IMR-90 (cell line): ENCODE results near the gene MGME1. TPM values are rescaled to one million over a fixed set of nuclear protein-coding genes. Genes with fewer than 3 reads are reported as not detected.

Experiments
- ATAC-seq: fragments of 200-7000 bp; cut with Tn5 transposase; 2 replicates; pipeline ENCODE4 v1.9.1; 2020; ENCODE audit warnings: low read depth, mild to moderate bottlenecking, moderate library complexity
- BruUV-seq: library from RNA; stranded (reverse); fragments of 400-500 nt; replicated peaks from 2 replicates; lab custom pipeline; 2021; lab: Mats Ljungman, UMichigan
- CTCF ChIA-PET: fragments of 300-600 bp; formaldehyde crosslinking; extraction: SDS; loops from one replicate; lab custom pipeline; 2021; ENCODE audit warnings: antibody characterized with exemption; lab: Yijun Ruan, JAX
- POLR2A ChIA-PET: fragments of 300-600 bp; sonication (Branson Sonifier 250); formaldehyde crosslinking; loops from one replicate; lab custom pipeline; 2022; ENCODE audit warnings: antibody characterized with exemption; ENCODE audit not compliant: unreplicated experiment; lab: Charles Lee
- DNase-seq: peaks from one replicate; pipeline ENCODE4 v3.0.0; 2013
- H2AFZ ChIP-seq: replicated peaks from 2 replicates; pipeline ENCODE3; 2013; ENCODE audit warnings: low read length, mild to moderate bottlenecking; ENCODE audit not compliant: poor library complexity
- H2AK5ac ChIP-seq: 2 replicates; pipeline ENCODE4 v1.6.1; 2013; ENCODE audit warnings: low read depth, low read length, inconsistent platforms
- H2AK9ac ChIP-seq: replicated peaks from 2 replicates; pipeline ENCODE3; 2013; ENCODE audit warnings: mild to moderate bottlenecking, low read depth, low read length, moderate library complexity; ENCODE audit not compliant: poor library complexity
- H2BK120ac ChIP-seq: 2 replicates; pipeline ENCODE4 v1.6.1; 2013; ENCODE audit warnings: low read depth, low read length, inconsistent platforms
- H2BK15ac ChIP-seq: 3 replicates; pipeline ENCODE4 v1.6.1; 2013; ENCODE audit warnings: low read depth, low read length, inconsistent platforms
- H2BK20ac ChIP-seq: 2 replicates; pipeline ENCODE4 v1.6.1; 2013; ENCODE audit warnings: low read depth, mild to moderate bottlenecking, inconsistent platforms, low read length, moderate library complexity
- H2BK5ac ChIP-seq: 2 replicates; pipeline ENCODE4 v1.6.1; 2013; ENCODE audit warnings: mild to moderate bottlenecking, low read depth, low read length, inconsistent platforms; ENCODE audit not compliant: poor library complexity, severe bottlenecking
- H3K14ac ChIP-seq: replicated peaks from 2 replicates; pipeline ENCODE4 v1.6.1; 2013; ENCODE audit warnings: low read depth, low read length, inconsistent platforms
- H3K18ac ChIP-seq: 2 replicates; pipeline ENCODE4 v1.6.1; 2013; ENCODE audit warnings: low read depth, low read length, control low read depth
- H3K23ac ChIP-seq: 2 replicates; pipeline ENCODE4 v1.6.1; 2013; ENCODE audit warnings: low read depth, low read length, inconsistent platforms
- H3K27ac ChIP-seq: 2 replicates; pipeline ENCODE4 v1.5.1; 2013; ENCODE audit warnings: mild to moderate bottlenecking, control low read depth, low read length; ENCODE audit not compliant: insufficient read depth
- H3K27me3 ChIP-seq: 2 replicates; pipeline ENCODE4 v1.6.1; 2013; ENCODE audit warnings: low read length; ENCODE audit not compliant: control insufficient read depth, insufficient read depth
- H3K36me3 ChIP-seq: 2 replicates; pipeline ENCODE4 v1.6.1; 2013; ENCODE audit warnings: low read length, mixed read lengths; ENCODE audit not compliant: control insufficient read depth, insufficient read depth
- H3K4ac ChIP-seq: 2 replicates; pipeline ENCODE4 v1.6.1; 2013; ENCODE audit warnings: low read depth, low read length, inconsistent platforms
- H3K4me1 ChIP-seq: 2 replicates; pipeline ENCODE4 v1.6.1; 2013; ENCODE audit warnings: low read length, mixed read lengths; ENCODE audit not compliant: control insufficient read depth, insufficient read depth
- H3K4me2 ChIP-seq: 2 replicates; pipeline ENCODE4 v1.6.1; 2013; ENCODE audit warnings: low read depth, mild to moderate bottlenecking, control low read depth, low read length, moderate library complexity
- H3K4me3 ChIP-seq: 2 replicates; pipeline ENCODE4 v1.5.1; 2013; ENCODE audit warnings: low read depth, mild to moderate bottlenecking, control low read depth, low read length, moderate library complexity; ENCODE audit not compliant: insufficient read depth
- H3K56ac ChIP-seq: 2 replicates; pipeline ENCODE4 v1.6.1; 2013; ENCODE audit warnings: low read length, inconsistent platforms; ENCODE audit not compliant: insufficient read depth; ENCODE audit errors: extremely low read depth
- H3K79me1 ChIP-seq, 2 experiments: 2 replicates each; pipeline ENCODE4 v1.6.1; 2013; ENCODE audit warnings: low read length in 2 of 2, inconsistent platforms in 1 of 2, low read depth in 1 of 2
- H3K9ac ChIP-seq: 2 replicates; pipeline ENCODE4 v1.6.1; 2013; ENCODE audit warnings: low read depth, low read length, control low read depth
- H3K9me1 ChIP-seq: 2 replicates; pipeline ENCODE4 v1.6.1; 2013; ENCODE audit warnings: low read length, inconsistent platforms; ENCODE audit not compliant: insufficient read depth
- H3K9me3 ChIP-seq: 2 replicates; pipeline ENCODE4 v1.6.1; 2013; ENCODE audit warnings: low read length; ENCODE audit not compliant: control insufficient read depth, insufficient read depth
- H4K20me1 ChIP-seq: 2 replicates; pipeline ENCODE4 v1.6.1; 2013; ENCODE audit warnings: low read length, inconsistent platforms; ENCODE audit not compliant: insufficient read depth
- H4K5ac ChIP-seq: 2 replicates; pipeline ENCODE4 v1.6.1; 2013; ENCODE audit warnings: mild to moderate bottlenecking, low read depth, low read length, control low read depth
- H4K8ac ChIP-seq, 2 experiments: 2 replicates each; pipeline ENCODE4 v1.6.1; 2013; ENCODE audit warnings: low read depth in 2 of 2, low read length in 2 of 2, control low read depth in 1 of 2, inconsistent platforms in 1 of 2
- H4K91ac ChIP-seq: 2 replicates; pipeline ENCODE4 v1.6.1; 2013; ENCODE audit warnings: low read depth, low read length, inconsistent platforms; ENCODE audit not compliant: insufficient read depth
- BHLHE40 ChIP-seq: fragments of 150-350 bp; IDR thresholded peaks from 2 replicates; pipeline ENCODE4 v1.6.1; 2016; ENCODE audit warnings: mild to moderate bottlenecking, low read depth, low read length
- CHD1 ChIP-seq: IDR thresholded peaks from 2 replicates; pipeline ENCODE4 v1.6.1; 2012; ENCODE audit warnings: low read depth, low read length, improper control_type of control experiment
- CTCF ChIP-seq: conservative IDR thresholded peaks from 2 replicates; pipeline ENCODE4 v1.5.1; 2012; ENCODE audit warnings: mild to moderate bottlenecking, low read depth, low read length, improper control_type of control experiment
- FOS ChIP-seq: fragments of 150-350 bp; IDR thresholded peaks from 2 replicates; pipeline ENCODE4 v1.6.1; 2016; ENCODE audit warnings: low read depth, low read length
- MAZ ChIP-seq: IDR thresholded peaks from 2 replicates; pipeline ENCODE4 v1.6.1; 2012; ENCODE audit warnings: low read depth, mild to moderate bottlenecking, low read length, improper control_type of control experiment, moderate library complexity, borderline replicate concordance
- MXI1 ChIP-seq: IDR thresholded peaks from 2 replicates; pipeline ENCODE4 v1.6.1; 2012; ENCODE audit warnings: low read depth, mild to moderate bottlenecking, low read length, moderate library complexity, borderline replicate concordance
- POLR2A ChIP-seq: IDR thresholded peaks from 2 replicates; pipeline ENCODE4 v1.6.1; 2012; ENCODE audit warnings: mild to moderate bottlenecking, low read depth, low read length
- RCOR1 ChIP-seq: IDR thresholded peaks from 2 replicates; pipeline ENCODE4 v1.6.1; 2012; ENCODE audit warnings: mild to moderate bottlenecking, low read length, improper control_type of control experiment; ENCODE audit not compliant: insufficient replicate concordance
- RFX5 ChIP-seq: IDR thresholded peaks from 2 replicates; pipeline ENCODE4 v1.8.0; 2012; ENCODE audit warnings: low read depth, mild to moderate bottlenecking, low read length, moderate library complexity
- SMC3 ChIP-seq: fragments of 150-350 bp; IDR thresholded peaks from 2 replicates; pipeline ENCODE4 v1.6.1; 2016; ENCODE audit warnings: low read depth, mild to moderate bottlenecking, antibody characterized with exemption, low read length, moderate library complexity
- WGBS, 2 experiments: methylation state at CpG; one replicate each; pipeline versions ENCODE4 v1.1.5 to v1.1.7; 2013; ENCODE audit warnings: missing lambda C conversion rate in 2 of 2; ENCODE audit not compliant: insufficient read length in 1 of 2; ENCODE audit errors: extremely low coverage in 2 of 2; 5-methylcytosine and 5-hydroxymethylcytosine counted together
- dilution Hi-C: fragments of 300-500 bp; cut with HindIII; formaldehyde crosslinking; loops from one replicate; pipeline ENCODE4 v1.14.3; 2018; ENCODE audit warnings: low sequenced_read_pairs; ENCODE audit not compliant: unreplicated experiment
- in situ Hi-C: fragments of 300-500 bp; cut with MboI; formaldehyde crosslinking; loops from 3 replicates; pipeline ENCODE4 v1.14.3; 2019; ENCODE audit warnings: low sequenced_read_pairs, inconsistent platforms, mixed read lengths
- intact Hi-C: fragments of 100-400 bp; cut with micrococcal nuclease; formaldehyde crosslinking; loops from 2 replicates; pipeline ENCODE4 v1.10.0; 2022
- polyA plus RNA-seq, 3 experiments: library from polyadenylated mRNA; depleted of rRNA; stranded (reverse); fragments of >200 nt; gene quantifications; 2 replicates each; pipeline ENCODE4 v1.2.3, GENCODE V29; 2012; ENCODE audit warnings: low replicate concordance in 1 of 3
- total RNA-seq: library from RNA; depleted of rRNA; stranded (reverse); fragments of >200 nt; gene quantifications from 2 replicates; pipeline ENCODE4 v1.2.3, GENCODE V29; 2012
- TF ChIP-seq, protein P1 (sequence below): fragments of 150-350 bp; IDR thresholded peaks from 2 replicates; pipeline ENCODE4 v1.6.1; 2016; ENCODE audit warnings: low read depth, mild to moderate bottlenecking, low read length, moderate library complexity, borderline replicate concordance

Gene MGME1
- total and polyA plus RNA-seq, 2 of the 4 experiments (the other 2 are of a cell fraction), result 7.2 to 9.3 TPM

GRCh38 chr20:18032977-18033892 lies 64.4 kb downstream of the MGME1 start:
- no TSS peak for BruUV-seq
- Histone ChIP-seq H3K79me1 (no peaks in the 10 kb centered on the region), H3K4me2 (no peak overlapping the region), H4K8ac (no peak overlapping the region), H3K18ac (no peak overlapping the region), H3K9me3 (no peaks in the 10 kb centered on the region), H2AK5ac (no peak overlapping the region), H4K91ac (no peak overlapping the region), H3K9ac (no peak overlapping the region), H2BK15ac (no peak overlapping the region), H2BK20ac (no peak overlapping the region), H3K56ac (no peak overlapping the region), H3K36me3 (no peaks in the 10 kb centered on the region), H3K27ac (no peak overlapping the region), H3K4me3 (no peak overlapping the region), H3K27me3 (peaks cover 7% of the 10 kb centered on the region), H3K9me1 (no peaks in the 10 kb centered on the region), H2BK5ac (no peak overlapping the region), H2BK120ac (no peak overlapping the region), H3K4me1 (no peaks in the 10 kb centered on the region), H2AFZ (no peak overlapping the region), H3K4ac (no peak overlapping the region), H4K5ac (no peak overlapping the region), H3K23ac (no peak overlapping the region), H2AK9ac (no peak overlapping the region), H3K14ac (no peak overlapping the region), H4K20me1 (no peaks in the 10 kb centered on the region)
- DNase-seq (peak; percentile 4), ATAC-seq (no peak)
- 40% methylated on average over 1 of the region's 17 CpGs; no CpG with 5 or more reads in 1 of the 2 experiments for WGBS, 2 experiments
- ChIA-PET POLR2A (no interaction called here), CTCF (no interaction called here)
- intact Hi-C loops (no loop called here), dilution Hi-C loops (no loop called here), in situ Hi-C loops (no loop called here)
- TF ChIP-seq BHLHE40 (no peak), RCOR1 (no peak), CTCF (no peak), FOS (no peak), POLR2A (no peak), MXI1 (no peak), CHD1 (no peak), MAZ (no peak), SMC3 (no peak), RFX5 (no peak)
- TF ChIP-seq, protein P1, sequence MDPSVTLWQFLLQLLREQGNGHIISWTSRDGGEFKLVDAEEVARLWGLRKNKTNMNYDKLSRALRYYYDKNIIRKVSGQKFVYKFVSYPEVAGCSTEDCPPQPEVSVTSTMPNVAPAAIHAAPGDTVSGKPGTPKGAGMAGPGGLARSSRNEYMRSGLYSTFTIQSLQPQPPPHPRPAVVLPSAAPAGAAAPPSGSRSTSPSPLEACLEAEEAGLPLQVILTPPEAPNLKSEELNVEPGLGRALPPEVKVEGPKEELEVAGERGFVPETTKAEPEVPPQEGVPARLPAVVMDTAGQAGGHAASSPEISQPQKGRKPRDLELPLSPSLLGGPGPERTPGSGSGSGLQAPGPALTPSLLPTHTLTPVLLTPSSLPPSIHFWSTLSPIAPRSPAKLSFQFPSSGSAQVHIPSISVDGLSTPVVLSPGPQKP, result no peak
